DND-41 (cell line): Measurements from ENCODE around the gene TBXAS1.

Experiments used
- CTCF ChIP-seq: IDR thresholded peaks from 2 replicates; pipeline ENCODE4 v1.5.1; 2012; ENCODE audit warnings: borderline replicate concordance, low read length, moderate library complexity, mild to moderate bottlenecking; ENCODE audit not compliant: poor library complexity, severe bottlenecking; ENCODE audit errors: extremely low read depth
- EZH2 ChIP-seq: IDR thresholded peaks from 3 replicates; pipeline ENCODE4 v1.6.1; 2012; ENCODE audit warnings: borderline replicate concordance, low read depth, mild to moderate bottlenecking, moderate library complexity, low read length, inconsistent platforms; ENCODE audit not compliant: severe bottlenecking

GRCh38 chr7:139783647-139784385, 45.2 kb upstream of the TBXAS1 start:
- TF ChIP-seq CTCF = no peak
- TF ChIP-seq EZH2 = no peak
